ENCODE measurements around the gene FMN1. TPM values are rescaled to one million over a fixed set of nuclear protein-coding genes. Genes with fewer than 3 reads are reported as not detected.

The FMN1 gene
- total RNA-seq, 2 donors from 2014 or later: 26.9 to 27.5 TPM

GRCh38 chr15:33059184-33059583 is 135.3 kb downstream of the FMN1 start:
- no peaks in the 10 kb centered on the region for H3K27me3 ChIP-seq (replicated peaks; ENCODE audit: insufficient read depth)
- ATAC-seq (ENCODE audit: insufficient number of reproducible peaks, low FRiP score, low read depth): no peak
- DNase-seq (ENCODE audit: low spot score): no peak
- no peaks in the 10 kb centered on the region for H3K4me1 ChIP-seq (ENCODE audit: control insufficient read depth in 1 of 2, low read depth in 2 of 2)
- H3K27ac ChIP-seq: no peak overlapping the region
- H3K9me3 ChIP-seq: no peaks in the 10 kb centered on the region
- TF ChIP-seq CTCF (IDR thresholded peaks at IDR 0.05): no peak
- H3K36me3 ChIP-seq: no peaks in the 10 kb centered on the region
- H3K4me3 ChIP-seq: no peak overlapping the region

GRCh38 chr15:33057845-33058244 is 136.7 kb downstream of the FMN1 start:
- Histone ChIP-seq H3K27ac (no peak overlapping the region), H3K36me3 (no peaks in the 10 kb centered on the region), H3K4me1 (ENCODE audit: control insufficient read depth in 1 of 2, low read depth in 2 of 2) (no peaks in the 10 kb centered on the region), H3K9me3 (no peaks in the 10 kb centered on the region), H3K27me3 (replicated peaks; ENCODE audit: insufficient read depth) (no peaks in the 10 kb centered on the region), H3K4me3 (no peak overlapping the region)
- ATAC-seq (ENCODE audit: insufficient number of reproducible peaks, low FRiP score, low read depth) (no peak), DNase-seq (ENCODE audit: low spot score) (no peak)
- TF ChIP-seq CTCF (IDR thresholded peaks at IDR 0.05): no peak

GRCh38 chr15:33055962-33056361 is 138.6 kb downstream of the FMN1 start:
- TF ChIP-seq CTCF (IDR thresholded peaks at IDR 0.05): no peak
- no peaks in the 10 kb centered on the region for H3K4me1 ChIP-seq (ENCODE audit: control insufficient read depth in 1 of 2, low read depth in 2 of 2)
- no peak overlapping the region for H3K27ac ChIP-seq
- no peaks in the 10 kb centered on the region for H3K9me3 ChIP-seq
- DNase-seq (ENCODE audit: low spot score) (no peak), ATAC-seq (ENCODE audit: insufficient number of reproducible peaks, low FRiP score, low read depth) (no peak)
- H3K4me3 ChIP-seq: no peak overlapping the region
- H3K27me3 ChIP-seq (replicated peaks; ENCODE audit: insufficient read depth): no peaks in the 10 kb centered on the region
- no peaks in the 10 kb centered on the region for H3K36me3 ChIP-seq

- ATAC-seq (ENCODE audit: insufficient number of reproducible peaks, low FRiP score, low read depth) (no peak), DNase-seq (ENCODE audit: low spot score) (no peak)
- Histone ChIP-seq H3K27me3 (replicated peaks; ENCODE audit: insufficient read depth) (no peaks in the 10 kb centered on the region), H3K4me3 (no peak overlapping the region), H3K36me3 (no peaks in the 10 kb centered on the region), H3K9me3 (no peaks in the 10 kb centered on the region), H3K27ac (no peak overlapping the region), H3K4me1 (ENCODE audit: control insufficient read depth in 1 of 2, low read depth in 2 of 2) (no peaks in the 10 kb centered on the region)
- TF ChIP-seq CTCF (IDR thresholded peaks at IDR 0.05): no peak
Measured at GRCh38 chr15:33051528-33051927, 143.0 kb downstream of the FMN1 start.

GRCh38 chr15:33048255-33048654 is 146.3 kb downstream of the FMN1 start:
- ATAC-seq (ENCODE audit: insufficient number of reproducible peaks, low FRiP score, low read depth): no peak
- Histone ChIP-seq H3K4me1 (ENCODE audit: control insufficient read depth in 1 of 2, low read depth in 2 of 2) (no peaks in the 10 kb centered on the region), H3K4me3 (no peak overlapping the region), H3K36me3 (no peaks in the 10 kb centered on the region), H3K9me3 (no peaks in the 10 kb centered on the region), H3K27me3 (replicated peaks; ENCODE audit: insufficient read depth) (no peaks in the 10 kb centered on the region), H3K27ac (no peak overlapping the region)
- DNase-seq (ENCODE audit: low spot score): no peak
- no peak for TF ChIP-seq CTCF (IDR thresholded peaks at IDR 0.05)
